Spleen (tissue), 7 donors: ENCODE data around the gene SDC1.

Experiments used
- POLR2A ChIP-seq, 3 donors: fragments of 450-650 bp; IDR thresholded peaks; one replicate each; pipeline ENCODE4 v1.5.1; 2017; ENCODE audit warnings: antibody characterized with exemption in 3 of 3, mild to moderate bottlenecking in 1 of 3
- POLR2AphosphoS5 ChIP-seq, 3 donors: sonication (generic); formaldehyde crosslinking; IDR thresholded peaks; one replicate each; pipeline ENCODE4 v1.5.1; 2017; ENCODE audit warnings: antibody characterized with exemption in 3 of 3
- TF ChIP-seq, protein P1 (sequence below), 11 experiments: fragments of 200-600 bp in 7 of 11; fragments of 450-650 bp in 4 of 11; sonication (generic) in 4 of 11; IDR thresholded peaks in 8 of 11; conservative IDR thresholded peaks in 3 of 11; 1 replicate in 7 of 11; 2 replicates in 4 of 11; pipeline versions ENCODE4 v1.4.0 to v1.8.0; 2016 to 2021; ENCODE audit warnings: antibody characterized with exemption in 11 of 11, inconsistent platforms in 4 of 11, mild to moderate bottlenecking in 1 of 11
- donor health status: DM: no; HTN: no; CAD: no; lungs with moderate emphysema.
- donor health status: DM: no; HTN: no; CAD: no.
- donor health status: DM: no; HTN: no; CAD: no.

DNA sequence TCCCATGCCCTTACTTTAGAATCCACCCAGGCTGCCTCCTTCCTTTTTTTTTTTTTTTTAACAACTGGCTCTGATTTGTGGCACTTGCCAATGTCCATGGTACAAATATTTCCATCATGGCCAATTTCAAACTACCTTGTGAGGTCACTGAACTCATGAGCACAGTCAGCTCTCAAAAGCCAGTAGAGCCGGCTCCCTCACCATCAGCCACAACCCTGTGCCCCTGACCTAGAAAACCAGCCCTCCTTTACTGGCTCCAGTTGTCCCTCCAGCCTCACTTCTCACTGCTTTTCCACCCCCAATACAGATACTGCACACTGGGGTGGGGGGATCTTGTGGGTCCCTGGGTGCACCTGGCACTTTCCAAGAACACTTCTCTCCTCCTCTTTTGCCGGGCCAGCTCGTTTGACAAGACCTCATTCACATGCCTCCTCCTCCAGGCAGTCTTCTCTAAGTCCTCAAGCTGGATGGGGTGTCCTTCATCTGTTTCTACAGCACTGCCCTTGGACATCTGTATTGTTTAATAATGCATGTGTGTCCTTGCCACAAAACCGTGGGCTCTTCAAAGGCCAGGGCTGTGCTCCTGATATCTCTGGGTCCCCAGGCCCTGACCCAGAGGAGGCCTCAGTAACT, 35.5 kb downstream of the SDC1 start:
- TF ChIP-seq, protein P1, sequence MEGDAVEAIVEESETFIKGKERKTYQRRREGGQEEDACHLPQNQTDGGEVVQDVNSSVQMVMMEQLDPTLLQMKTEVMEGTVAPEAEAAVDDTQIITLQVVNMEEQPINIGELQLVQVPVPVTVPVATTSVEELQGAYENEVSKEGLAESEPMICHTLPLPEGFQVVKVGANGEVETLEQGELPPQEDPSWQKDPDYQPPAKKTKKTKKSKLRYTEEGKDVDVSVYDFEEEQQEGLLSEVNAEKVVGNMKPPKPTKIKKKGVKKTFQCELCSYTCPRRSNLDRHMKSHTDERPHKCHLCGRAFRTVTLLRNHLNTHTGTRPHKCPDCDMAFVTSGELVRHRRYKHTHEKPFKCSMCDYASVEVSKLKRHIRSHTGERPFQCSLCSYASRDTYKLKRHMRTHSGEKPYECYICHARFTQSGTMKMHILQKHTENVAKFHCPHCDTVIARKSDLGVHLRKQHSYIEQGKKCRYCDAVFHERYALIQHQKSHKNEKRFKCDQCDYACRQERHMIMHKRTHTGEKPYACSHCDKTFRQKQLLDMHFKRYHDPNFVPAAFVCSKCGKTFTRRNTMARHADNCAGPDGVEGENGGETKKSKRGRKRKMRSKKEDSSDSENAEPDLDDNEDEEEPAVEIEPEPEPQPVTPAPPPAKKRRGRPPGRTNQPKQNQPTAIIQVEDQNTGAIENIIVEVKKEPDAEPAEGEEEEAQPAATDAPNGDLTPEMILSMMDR (IDR thresholded peaks at IDR 0.05 in 8 of 11, conservative IDR thresholded peaks at IDR 0.05 in 3 of 11), result no peak
- TF ChIP-seq POLR2A (IDR thresholded peaks at IDR 0.05) (no peak), POLR2AphosphoS5 (IDR thresholded peaks at IDR 0.05) (no peak)
